WTC11 (cell line): ENCODE measurements around the gene SMIM38. TPM values are rescaled to one million over a fixed set of nuclear protein-coding genes. Genes with fewer than 3 reads are reported as not detected.

ENCODE experiments used
- ATAC-seq: fragments of 200-7000 bp; cut with Tn5 transposase; 2 replicates; pipeline ENCODE4 v1.10.0; 2021; ENCODE audit warnings: mild to moderate bottlenecking, moderate library complexity
- CTCF ChIA-PET: fragments of 300-600 bp; sonication (Branson Sonifier 250); formaldehyde crosslinking; loops from one replicate; lab custom pipeline; 2021; ENCODE audit warnings: antibody characterized with exemption; lab: Charles Lee
- POLR2A ChIA-PET: fragments of 350-600 bp; sonication (Branson Sonifier 250); formaldehyde crosslinking; loops from one replicate; lab custom pipeline; 2021; ENCODE audit warnings: antibody characterized with exemption; lab: Charles Lee
- DNase-seq: peaks from one replicate; pipeline ENCODE4 v3.0.0; 2021; ENCODE audit warnings: low spot score
- H3K27ac Mint-ChIP-seq: 2 replicates; pipeline ENCODE4 v1.8.0; 2021; ENCODE audit warnings: mixed read lengths
- H3K27me3 Mint-ChIP-seq: 2 replicates; pipeline ENCODE4 v1.8.0; 2021; ENCODE audit warnings: low read depth, mild to moderate bottlenecking, moderate library complexity, mixed read lengths
- H3K36me3 Mint-ChIP-seq: 2 replicates; pipeline ENCODE4 v1.8.0; 2021; ENCODE audit warnings: mixed read lengths
- H3K4me1 Mint-ChIP-seq: 2 replicates; pipeline ENCODE4 v1.8.0; 2022; ENCODE audit warnings: mixed read lengths
- H3K4me3 Mint-ChIP-seq: 2 replicates; pipeline ENCODE4 v1.8.0; 2021; ENCODE audit warnings: mild to moderate bottlenecking, moderate library complexity, mixed read lengths
- H3K9me3 Mint-ChIP-seq: 2 replicates; pipeline ENCODE4 v1.8.0; 2021; ENCODE audit warnings: mixed read lengths
- AR ChIP-seq: fragments of 250-450 bp; sonication (Bioruptor Pico); IDR thresholded peaks from 2 replicates; pipeline ENCODE4 v1.9.0; 2021; ENCODE audit warnings: mild to moderate bottlenecking
- ATF6 ChIP-seq: sonication (generic); formaldehyde crosslinking; IDR thresholded peaks from 2 replicates; pipeline ENCODE4 v1.8.1; 2023; ENCODE audit warnings: mild to moderate bottlenecking, missing genetic modification reagents
- E2F1 ChIP-seq: sonication (generic); formaldehyde crosslinking; IDR thresholded peaks from 2 replicates; pipeline ENCODE4 v1.8.0; 2022; ENCODE audit warnings: mild to moderate bottlenecking, missing genetic modification reagents
- E2F4 ChIP-seq: sonication (generic); formaldehyde crosslinking; IDR thresholded peaks from 2 replicates; pipeline ENCODE4 v1.8.1; 2022; ENCODE audit warnings: low read depth, mild to moderate bottlenecking, moderate library complexity, missing genetic modification reagents, borderline replicate concordance
- FOXP4 ChIP-seq: sonication (generic); formaldehyde crosslinking; IDR thresholded peaks from 2 replicates; pipeline ENCODE4 v1.8.0; 2022; ENCODE audit warnings: mild to moderate bottlenecking, missing genetic modification reagents
- GABPB1 ChIP-seq: sonication (generic); formaldehyde crosslinking; IDR thresholded peaks from 2 replicates; pipeline ENCODE4 v1.8.1; 2023; ENCODE audit warnings: mild to moderate bottlenecking, missing genetic modification reagents
- GTF2I ChIP-seq: fragments of 250-450 bp; sonication (Bioruptor Pico); conservative IDR thresholded peaks from 2 replicates; pipeline ENCODE4 v1.4.0; 2021; ENCODE audit warnings: mild to moderate bottlenecking
- IRF2 ChIP-seq: sonication (generic); formaldehyde crosslinking; IDR thresholded peaks from 2 replicates; pipeline ENCODE4 v1.8.0; 2022; ENCODE audit warnings: low read depth, missing genetic modification reagents, borderline replicate concordance
- JUN ChIP-seq: sonication (generic); formaldehyde crosslinking; IDR thresholded peaks from 2 replicates; pipeline ENCODE4 v1.8.0; 2023; ENCODE audit warnings: mild to moderate bottlenecking, missing genetic modification reagents
- KAT7 ChIP-seq: sonication (generic); formaldehyde crosslinking; IDR thresholded peaks from 2 replicates; pipeline ENCODE4 v1.8.1; 2023; ENCODE audit warnings: missing genetic modification reagents, mild to moderate bottlenecking, borderline replicate concordance
- MAX ChIP-seq: sonication (generic); formaldehyde crosslinking; IDR thresholded peaks from 2 replicates; pipeline ENCODE4 v1.8.0; 2022; ENCODE audit warnings: mild to moderate bottlenecking, missing genetic modification reagents
- MXD4 ChIP-seq: fragments of 250-450 bp; sonication (Bioruptor Pico); IDR thresholded peaks from 2 replicates; pipeline ENCODE4 v1.8.0; 2021; ENCODE audit warnings: mild to moderate bottlenecking, moderate library complexity, borderline replicate concordance
- OVOL2 ChIP-seq: fragments of 250-450 bp; sonication (Bioruptor Pico); IDR thresholded peaks from 2 replicates; pipeline ENCODE4 v1.9.0; 2021; ENCODE audit warnings: mild to moderate bottlenecking, borderline replicate concordance
- PREB ChIP-seq: sonication (generic); formaldehyde crosslinking; IDR thresholded peaks from 2 replicates; pipeline ENCODE4 v1.8.1; 2022; ENCODE audit warnings: mild to moderate bottlenecking, missing genetic modification reagents, moderate library complexity, borderline replicate concordance
- TEAD1 ChIP-seq: sonication (generic); formaldehyde crosslinking; IDR thresholded peaks from 2 replicates; pipeline ENCODE4 v1.8.0; 2022; ENCODE audit warnings: mild to moderate bottlenecking, missing genetic modification reagents
- ZBTB21 ChIP-seq: sonication (generic); formaldehyde crosslinking; IDR thresholded peaks from 2 replicates; pipeline ENCODE4 v1.8.1; 2023; ENCODE audit warnings: mild to moderate bottlenecking, missing genetic modification reagents, borderline replicate concordance
- ZNF138 ChIP-seq: sonication (generic); formaldehyde crosslinking; conservative IDR thresholded peaks from 2 replicates; pipeline ENCODE4 v1.8.1; 2022; ENCODE audit warnings: mild to moderate bottlenecking, moderate library complexity, missing genetic modification reagents
- ZNF232 ChIP-seq: sonication (generic); formaldehyde crosslinking; IDR thresholded peaks from 2 replicates; pipeline ENCODE4 v1.8.0; 2022; ENCODE audit warnings: mild to moderate bottlenecking, missing genetic modification reagents
- ZNF263 ChIP-seq: sonication (generic); formaldehyde crosslinking; IDR thresholded peaks from 2 replicates; pipeline ENCODE4 v1.8.1; 2022; ENCODE audit warnings: low read depth, mild to moderate bottlenecking, moderate library complexity, missing genetic modification reagents
- ZNF396 ChIP-seq: fragments of 250-450 bp; sonication (Bioruptor Pico); IDR thresholded peaks from 2 replicates; pipeline ENCODE4 v1.8.0; 2021; ENCODE audit warnings: mild to moderate bottlenecking, moderate library complexity, borderline replicate concordance
- ZNF423 ChIP-seq: fragments of 250-450 bp; sonication (Bioruptor Pico); IDR thresholded peaks from 2 replicates; pipeline ENCODE4 v2.1.2; 2022; ENCODE audit warnings: mild to moderate bottlenecking, moderate library complexity
- total RNA-seq: library from RNA; stranded (reverse); gene quantifications from 3 replicates; pipeline ENCODE4 v1.2.3, GENCODE V29; 2021

SMIM38 gene
- total RNA-seq, 1 experiment from 2014 or later, result 0.39 TPM

- TF ChIP-seq AR (CRISPR knock-in tag), result no peak
- no peak for TF ChIP-seq ATF6 (CRISPR knock-in tag)
- no peak for TF ChIP-seq GTF2I (CRISPR knock-in tag)
- no peak for TF ChIP-seq E2F4 (CRISPR knock-in tag)
- no peak for TF ChIP-seq ZNF263 (CRISPR knock-in tag)
- no peak for TF ChIP-seq GABPB1 (CRISPR knock-in tag)
- TF ChIP-seq E2F1 (CRISPR knock-in tag), result no peak
- TF ChIP-seq MAX (CRISPR knock-in tag), result no peak
- TF ChIP-seq ZBTB21 (CRISPR knock-in tag), result no peak
- TF ChIP-seq JUN (CRISPR knock-in tag), result no peak
- TF ChIP-seq MXD4 (CRISPR knock-in tag), result no peak
- peaks cover 32% of the 10 kb centered on the region for H3K9me3 Mint-ChIP-seq
- ChIA-PET CTCF (interaction anchor here (1.7 kb wide), 1 partner anchor 39 kb away, joined by 7 read pairs; no protein-coding TSS in a partner anchor), POLR2A (no interaction called here)
- no peak overlapping the region for H3K4me3 Mint-ChIP-seq
- DNase-seq, result no peak
- no peaks in the 10 kb centered on the region for H3K27me3 Mint-ChIP-seq
- H3K36me3 Mint-ChIP-seq, result no peaks in the 10 kb centered on the region
- ATAC-seq, result no peak
- peaks cover 9% of the 10 kb centered on the region for H3K4me1 Mint-ChIP-seq
- H3K27ac Mint-ChIP-seq, result no peak overlapping the region
These were observed 15.0 kb downstream of the SMIM38 start for GRCh38 chr11:69170704-69171103.

GRCh38 chr11:69171476-69172240, 15.9 kb downstream of the SMIM38 start:
- H3K4me1 Mint-ChIP-seq, result peaks cover 5% of the 10 kb centered on the region
- ATAC-seq (no peak), DNase-seq (no peak)
- TF ChIP-seq ZNF138 (no peak), JUN (CRISPR knock-in tag) (no peak), PREB (CRISPR knock-in tag) (no peak), OVOL2 (CRISPR knock-in tag) (no peak), TEAD1 (CRISPR knock-in tag) (no peak), ZNF396 (no peak), FOXP4 (CRISPR knock-in tag) (no peak), IRF2 (no peak), ZNF423 (CRISPR knock-in tag) (no peak), KAT7 (CRISPR knock-in tag) (no peak), ZNF232 (CRISPR knock-in tag) (no peak), ZBTB21 (CRISPR knock-in tag) (no peak)
- no peaks in the 10 kb centered on the region for H3K27me3 Mint-ChIP-seq
- H3K4me3 Mint-ChIP-seq, result no peak overlapping the region
- no peak overlapping the region for H3K27ac Mint-ChIP-seq
- POLR2A ChIA-PET, result no interaction called here
- CTCF ChIA-PET, result no interaction called here
- H3K36me3 Mint-ChIP-seq, result no peaks in the 10 kb centered on the region
- H3K9me3 Mint-ChIP-seq, result peaks cover 32% of the 10 kb centered on the region
